Ectodermal cell (in vitro differentiated cells): Measurements from ENCODE around the gene CRIM1.

Source experiments
- H3K27ac ChIP-seq: 2 replicates; pipeline ENCODE4 v1.7.0; 2013; ENCODE audit warnings: mild to moderate bottlenecking, low read depth, low read length; ENCODE audit not compliant: insufficient read depth, poor library complexity, severe bottlenecking
- H3K27me3 ChIP-seq: 2 replicates; pipeline ENCODE4 v1.7.0; 2013; ENCODE audit warnings: mild to moderate bottlenecking, low read length; ENCODE audit not compliant: insufficient read depth, control insufficient read depth, poor library complexity, severe bottlenecking
- H3K36me3 ChIP-seq: one replicate; pipeline ENCODE4 v1.7.0; 2013; ENCODE audit warnings: low read length; ENCODE audit not compliant: control insufficient read depth, insufficient read depth
- H3K4me1 ChIP-seq: one replicate; pipeline ENCODE4 v1.7.0; 2013; ENCODE audit warnings: low read length; ENCODE audit not compliant: control insufficient read depth, insufficient read depth
- H3K4me3 ChIP-seq: 2 replicates; pipeline ENCODE4 v1.7.0; 2013; ENCODE audit warnings: low read depth, low read length, control low read depth; ENCODE audit not compliant: insufficient read depth
- H3K9me3 ChIP-seq: 2 replicates; pipeline ENCODE4 v1.7.0; 2013; ENCODE audit warnings: mild to moderate bottlenecking, low read length, moderate library complexity; ENCODE audit not compliant: control insufficient read depth
- WGBS, 2 experiments: methylation state at CpG; one replicate each; pipeline ENCODE4 v1.1.7; 2013; ENCODE audit warnings: missing lambda C conversion rate in 2 of 2; 5-methylcytosine and 5-hydroxymethylcytosine counted together

Gene CRIM1

GRCh38 chr2:36502081-36502480, 146.5 kb downstream of the CRIM1 start:
- Histone ChIP-seq H3K27ac (no peak overlapping the region), H3K27me3 (no peaks in the 10 kb centered on the region), H3K4me3 (no peak overlapping the region), H3K4me1 (no peaks in the 10 kb centered on the region), H3K9me3 (no peaks in the 10 kb centered on the region), H3K36me3 (peaks cover 6% of the 10 kb centered on the region)
- 97 to 98% methylated on average over 4 of the region's 4 CpGs for WGBS, 2 experiments

- Histone ChIP-seq H3K4me1 (no peaks in the 10 kb centered on the region), H3K9me3 (no peaks in the 10 kb centered on the region), H3K27ac (no peak overlapping the region), H3K27me3 (no peaks in the 10 kb centered on the region), H3K36me3 (no peaks in the 10 kb centered on the region), H3K4me3 (no peak overlapping the region)
Observed at GRCh38 chr2:36507408-36507812, 151.8 kb downstream of the CRIM1 start.

GRCh38 chr2:36509075-36509474, 153.5 kb downstream of the CRIM1 start:
- Histone ChIP-seq H3K4me1 (no peaks in the 10 kb centered on the region), H3K27ac (no peak overlapping the region), H3K4me3 (no peak overlapping the region), H3K9me3 (no peaks in the 10 kb centered on the region), H3K27me3 (no peaks in the 10 kb centered on the region), H3K36me3 (no peaks in the 10 kb centered on the region)
- 90% methylated on average over 6 of the region's 6 CpGs for WGBS, 2 experiments

- Histone ChIP-seq H3K4me1 (no peaks in the 10 kb centered on the region), H3K9me3 (no peaks in the 10 kb centered on the region), H3K36me3 (no peaks in the 10 kb centered on the region), H3K4me3 (no peak overlapping the region), H3K27me3 (no peaks in the 10 kb centered on the region), H3K27ac (no peak overlapping the region)
- 92 to 98% methylated on average over 7 of the region's 9 CpGs for WGBS, 2 experiments
Observed at GRCh38 chr2:36511858-36512603, 156.5 kb downstream of the CRIM1 start.

GRCh38 chr2:36512705-36513104, 157.1 kb downstream of the CRIM1 start:
- H3K27me3 ChIP-seq: no peaks in the 10 kb centered on the region
- no peak overlapping the region for H3K27ac ChIP-seq
- no peaks in the 10 kb centered on the region for H3K4me1 ChIP-seq
- H3K36me3 ChIP-seq: no peaks in the 10 kb centered on the region
- no peaks in the 10 kb centered on the region for H3K9me3 ChIP-seq
- WGBS, 2 experiments: 86 to 93% methylated on average over 3 of the region's 3 CpGs
- H3K4me3 ChIP-seq: no peak overlapping the region

GRCh38 chr2:36513661-36514060, 158.1 kb downstream of the CRIM1 start:
- Histone ChIP-seq H3K27ac (no peak overlapping the region), H3K27me3 (no peaks in the 10 kb centered on the region), H3K4me3 (no peak overlapping the region), H3K4me1 (no peaks in the 10 kb centered on the region), H3K9me3 (no peaks in the 10 kb centered on the region), H3K36me3 (no peaks in the 10 kb centered on the region)
- 90 to 98% methylated on average over 2 of the region's 2 CpGs for WGBS, 2 experiments

- Histone ChIP-seq H3K4me3 (no peak overlapping the region), H3K36me3 (no peaks in the 10 kb centered on the region), H3K9me3 (no peaks in the 10 kb centered on the region), H3K4me1 (no peaks in the 10 kb centered on the region), H3K27me3 (no peaks in the 10 kb centered on the region), H3K27ac (no peak overlapping the region)
- WGBS, 2 experiments: 96 to 97% methylated on average over 6 to 7 of the region's 7 CpGs
Observed at GRCh38 chr2:36515538-36515937, 160.0 kb downstream of the CRIM1 start.

- no peaks in the 10 kb centered on the region for H3K9me3 ChIP-seq
- no peak overlapping the region for H3K4me3 ChIP-seq
- no peaks in the 10 kb centered on the region for H3K36me3 ChIP-seq
- H3K27me3 ChIP-seq: no peaks in the 10 kb centered on the region
- 89 to 95% methylated on average over 8 of the region's 8 CpGs for WGBS, 2 experiments
- no peaks in the 10 kb centered on the region for H3K4me1 ChIP-seq
- no peak overlapping the region for H3K27ac ChIP-seq
Observed at GRCh38 chr2:36516136-36516870, 160.7 kb downstream of the CRIM1 start.

- Histone ChIP-seq H3K36me3 (no peaks in the 10 kb centered on the region), H3K27me3 (no peaks in the 10 kb centered on the region), H3K27ac (no peak overlapping the region), H3K9me3 (no peaks in the 10 kb centered on the region), H3K4me1 (no peaks in the 10 kb centered on the region), H3K4me3 (no peak overlapping the region)
- 89 to 95% methylated on average over 1 to 4 of the region's 4 CpGs for WGBS, 2 experiments
Observed at GRCh38 chr2:36520431-36520830, 164.9 kb downstream of the CRIM1 start.

- no peaks in the 10 kb centered on the region for H3K36me3 ChIP-seq
- no peak overlapping the region for H3K27ac ChIP-seq
- no peaks in the 10 kb centered on the region for H3K27me3 ChIP-seq
- no peaks in the 10 kb centered on the region for H3K4me1 ChIP-seq
- no peaks in the 10 kb centered on the region for H3K9me3 ChIP-seq
- H3K4me3 ChIP-seq: no peak overlapping the region
- 96 to 98% methylated on average over 4 of the region's 4 CpGs for WGBS, 2 experiments
Observed at GRCh38 chr2:36523153-36523552, 167.6 kb downstream of the CRIM1 start.
